ENCODE results near the gene ECE1. TPM values are rescaled to one million over a fixed set of nuclear protein-coding genes. Genes with fewer than 3 reads are reported as not detected.
A peak's percentile ranks its signal among the peaks of the same experiment; 100 is the strongest.

ECE1 gene
- total and polyA plus RNA-seq, 9 of the 15 experiments (the other 6 are each of a cell fraction or from before 2014, with no cell fraction given), result 0.56 to 34.8 (median 11.0) TPM

- no peak for TF ChIP-seq ZNF395 (CRISPR knock-in tag; IDR thresholded peaks at IDR 0.05)
These were observed 12.8 kb upstream of the ECE1 start (continued) for GRCh38 chr1:21302747-21303715.

DNA sequence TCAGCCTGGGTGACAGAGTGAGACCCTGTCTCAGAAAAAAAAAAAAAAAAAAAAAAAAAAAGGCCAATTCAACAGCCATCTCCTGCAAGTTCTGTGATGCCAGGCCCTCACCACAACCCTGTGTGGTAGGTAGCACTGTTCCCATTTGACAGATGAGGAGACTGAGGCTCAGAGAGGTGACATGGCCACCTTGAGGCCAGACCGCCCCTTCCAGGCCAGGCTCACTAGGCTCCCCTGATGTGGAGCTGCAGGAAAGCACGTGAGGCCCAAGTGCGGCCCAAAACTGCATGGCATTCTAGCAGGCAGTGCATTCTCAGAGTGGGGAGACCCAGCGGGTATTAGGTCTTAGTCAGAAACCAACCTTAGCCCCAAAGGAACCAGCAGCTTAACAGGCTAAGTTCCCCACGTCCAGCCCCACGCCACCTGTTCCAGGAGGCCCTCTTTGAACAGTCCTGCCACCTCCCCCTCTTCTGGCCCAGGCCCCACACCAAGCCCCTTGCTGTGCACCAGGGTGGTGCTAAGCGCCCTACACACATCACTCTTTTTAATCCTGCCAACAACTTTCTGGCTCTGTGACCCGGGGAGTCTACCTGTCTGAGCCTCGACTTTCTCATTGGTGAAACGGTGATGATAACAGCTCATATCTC, 11.7 kb upstream of the ECE1 start:
- no TSS peak for BruUV-seq (replicated peaks)
- FAIRE-seq, result no peak
- 50% methylated on average over 10 of the region's 10 CpGs for WGBS (ENCODE audit: insufficient coverage, low coverage, missing lambda C conversion rate)
- Histone ChIP-seq H3K9me1 (ENCODE audit: control insufficient read depth, insufficient read depth, low read length) (no peaks in the 10 kb centered on the region), H3K27me3 (ENCODE audit: control insufficient read depth in 2 of 2, insufficient read depth in 2 of 2, low read length in 2 of 2) (no peaks in the 10 kb centered on the region; a peak in 1 of 5 replicates), H3K4me1 (replicated peaks in 1 of 2; ENCODE audit: control insufficient read depth in 2 of 2, insufficient read depth in 2 of 2, low read length in 2 of 2) (peaks cover 0 to 17% of the 10 kb centered on the region in 2 experiments; a peak in 3 of 5 replicates), H3K9ac (ENCODE audit: insufficient read depth in 1 of 2, low read depth in 2 of 2, low read length in 2 of 2) (peak overlapping the region in 1 of 2 experiments; percentile 42; a peak in 1 of 4 replicates), H3K79me2 (ENCODE audit: control insufficient read depth, insufficient read depth, low read length) (no peaks in the 10 kb centered on the region), H2AFZ (ENCODE audit: low read depth, low read length) (no peak overlapping the region), H3K4me3 (no peak overlapping the region), H3K27ac (ENCODE audit: extremely low read depth, low read depth, low read length) (no peak overlapping the region), H3K36me3 (ENCODE audit: control insufficient read depth, insufficient read depth, low read length) (no peaks in the 10 kb centered on the region), H4K20me1 (replicated peaks; ENCODE audit: control insufficient read depth, insufficient read depth, low read length) (peaks cover 46% of the 10 kb centered on the region), H3K9me3 (replicated peaks; ENCODE audit: control insufficient read depth, insufficient read depth, low read depth, low read length) (no peaks in the 10 kb centered on the region), H3K4me2 (ENCODE audit: insufficient read depth, low read length) (no peak overlapping the region)
- TF ChIP-seq RCOR1 (IDR thresholded peaks at IDR 0.05; ENCODE audit: borderline replicate concordance in 1 of 2, low read depth in 2 of 2, low read length in 2 of 2) (peak; percentile 12 to 54; a peak in 2 of 4 replicates), LEF1 (IDR thresholded peaks at IDR 0.05) (no peak), ESRRA (IDR thresholded peaks at IDR 0.05; ENCODE audit: borderline replicate concordance, low read depth) (peak; percentile 63; the same call in 1 of the 2 replicates), RBM25 (IDR thresholded peaks at IDR 0.05; ENCODE audit: low read depth, low read length, severe bottlenecking) (peak; percentile 76), SMARCA5 (IDR thresholded peaks at IDR 0.05) (peak; percentile 77; the same call in 1 of the 2 replicates), ADNP (tag; IDR thresholded peaks at IDR 0.05) (peak; percentile 52; the same call in 1 of the 2 replicates), NUFIP1 (IDR thresholded peaks at IDR 0.05; ENCODE audit: partially characterized antibody) (no peak), EWSR1 (IDR thresholded peaks at IDR 0.05; ENCODE audit: borderline replicate concordance, low read depth, partially characterized antibody) (no peak), KDM1A (IDR thresholded peaks at IDR 0.05) (peak; percentile 31 to 58; a peak in 2 of 4 replicates), SP2 (IDR thresholded peaks at IDR 0.05; ENCODE audit: extremely low read depth, low read depth, low read length, poor library complexity, severe bottlenecking) (no peak), BCOR (IDR thresholded peaks at IDR 0.05) (peak; percentile 79), CBX1 (IDR thresholded peaks at IDR 0.05; ENCODE audit: low read depth) (peak; percentile 68; the same call in 1 of the 2 replicates)
- CTCF ChIA-PET (ENCODE audit: low intra/inter-chr PET ratio), result interaction anchor here (1.7 kb wide), 1 partner anchor 67 kb away, joined by 12 read pairs; no protein-coding TSS in a partner anchor
- intact Hi-C loops (cut with micrococcal nuclease) (no loop called here), in situ Hi-C loops (cut with MboI) (no loop called here)
- DNase-seq (ENCODE audit: extremely low read depth in 1 of 4, low spot score in 3 of 4), result no peak
- POLR2A ChIA-PET, result interaction anchor here (0.6 to 1.6 kb wide), 3 partner anchors 30 to 62 kb away, joined by 4 to 6 read pairs (median 5); no protein-coding TSS in a partner anchor
- ATAC-seq, result no peak
